Transverse colon (tissue), 3 donors: ENCODE data around the gene DNTT.

Source experiments
- CTCF ChIP-seq, 5 experiments: fragments of 200-600 bp in 3 of 5; fragments of 450-650 bp in 2 of 5; sonication (generic) in 3 of 5; IDR thresholded peaks; 1 replicate in 2 of 5; 2 replicates in 3 of 5; pipeline ENCODE4 v1.5.1; 2016 to 2017; ENCODE audit warnings: antibody characterized with exemption in 5 of 5, inconsistent platforms in 3 of 5, mild to moderate bottlenecking in 2 of 5, moderate library complexity in 1 of 5
- POLR2A ChIP-seq: fragments of 450-650 bp; IDR thresholded peaks from one replicate; pipeline ENCODE4 v1.6.1; 2016; ENCODE audit warnings: antibody characterized with exemption, mild to moderate bottlenecking, moderate library complexity

- TF ChIP-seq CTCF (IDR thresholded peaks at IDR 0.05), result no peak
- no peak for TF ChIP-seq POLR2A
These were observed at the start of gene DNTT for GRCh38 chr10:96304230-96304629.
